ENCODE data around the gene RASL10B.

DNA sequence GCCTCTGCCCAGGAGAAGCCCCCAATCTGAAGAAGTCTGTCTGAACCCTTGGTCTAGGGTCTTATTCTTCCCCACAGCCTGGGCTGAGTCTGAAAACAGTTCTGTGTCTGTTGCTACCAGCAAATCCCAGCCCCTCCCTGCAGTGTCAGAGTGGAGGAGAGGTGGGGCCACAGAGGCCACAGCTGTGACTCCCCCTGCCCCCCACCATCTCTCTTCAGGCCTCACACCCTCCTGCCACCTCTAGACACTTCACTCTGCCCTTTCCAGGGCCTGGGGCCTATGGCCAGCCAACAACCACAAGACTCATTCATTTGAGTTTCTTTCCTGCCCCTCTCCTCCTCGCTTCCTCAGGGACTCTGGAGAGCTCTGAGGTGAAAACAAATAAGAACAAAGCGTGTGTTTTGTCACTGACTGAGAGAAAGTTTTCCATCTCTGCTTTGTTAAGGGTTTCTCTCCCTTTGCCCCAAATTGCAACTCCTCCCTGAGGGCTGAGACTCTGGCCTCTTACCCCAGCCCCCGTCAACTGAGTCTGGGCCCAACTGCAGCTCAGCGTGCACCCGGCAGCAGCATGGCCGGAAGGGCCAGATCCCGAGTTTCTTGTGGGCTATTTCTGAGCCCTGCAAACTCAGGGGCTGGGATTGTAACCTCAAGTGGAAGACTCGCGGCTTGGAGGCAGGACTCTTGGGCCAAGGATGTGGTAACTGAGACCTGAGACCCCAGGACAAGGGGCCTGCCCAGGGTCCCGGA lies 42.4 kb downstream of the RASL10B start:
- TF ChIP-seq, protein P1, sequence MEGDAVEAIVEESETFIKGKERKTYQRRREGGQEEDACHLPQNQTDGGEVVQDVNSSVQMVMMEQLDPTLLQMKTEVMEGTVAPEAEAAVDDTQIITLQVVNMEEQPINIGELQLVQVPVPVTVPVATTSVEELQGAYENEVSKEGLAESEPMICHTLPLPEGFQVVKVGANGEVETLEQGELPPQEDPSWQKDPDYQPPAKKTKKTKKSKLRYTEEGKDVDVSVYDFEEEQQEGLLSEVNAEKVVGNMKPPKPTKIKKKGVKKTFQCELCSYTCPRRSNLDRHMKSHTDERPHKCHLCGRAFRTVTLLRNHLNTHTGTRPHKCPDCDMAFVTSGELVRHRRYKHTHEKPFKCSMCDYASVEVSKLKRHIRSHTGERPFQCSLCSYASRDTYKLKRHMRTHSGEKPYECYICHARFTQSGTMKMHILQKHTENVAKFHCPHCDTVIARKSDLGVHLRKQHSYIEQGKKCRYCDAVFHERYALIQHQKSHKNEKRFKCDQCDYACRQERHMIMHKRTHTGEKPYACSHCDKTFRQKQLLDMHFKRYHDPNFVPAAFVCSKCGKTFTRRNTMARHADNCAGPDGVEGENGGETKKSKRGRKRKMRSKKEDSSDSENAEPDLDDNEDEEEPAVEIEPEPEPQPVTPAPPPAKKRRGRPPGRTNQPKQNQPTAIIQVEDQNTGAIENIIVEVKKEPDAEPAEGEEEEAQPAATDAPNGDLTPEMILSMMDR (IDR thresholded peaks at IDR 0.05) = no peak
- TF ChIP-seq POLR2AphosphoS5 (IDR thresholded peaks at IDR 0.05) (no peak), POLR2A (IDR thresholded peaks at IDR 0.05; ENCODE audit: low read depth) (no peak), EP300 (IDR thresholded peaks at IDR 0.05) (no peak)
